HG02642 (cell line): ENCODE data around the gene TBP.
"Not testable (repeated sequence)": the region's sequence is repeated elsewhere in the genome, so short reads cannot be mapped to it uniquely, and the experiment has no call there.

Experiments used
- ATAC-seq: cut with Tn5 transposase; IDR thresholded peaks from one replicate; pipeline ENCODE4 v1.9.1; 2021; ENCODE audit warnings: mild to moderate bottlenecking; ENCODE audit not compliant: unreplicated experiment, poor library complexity

The TBP gene

DNA sequence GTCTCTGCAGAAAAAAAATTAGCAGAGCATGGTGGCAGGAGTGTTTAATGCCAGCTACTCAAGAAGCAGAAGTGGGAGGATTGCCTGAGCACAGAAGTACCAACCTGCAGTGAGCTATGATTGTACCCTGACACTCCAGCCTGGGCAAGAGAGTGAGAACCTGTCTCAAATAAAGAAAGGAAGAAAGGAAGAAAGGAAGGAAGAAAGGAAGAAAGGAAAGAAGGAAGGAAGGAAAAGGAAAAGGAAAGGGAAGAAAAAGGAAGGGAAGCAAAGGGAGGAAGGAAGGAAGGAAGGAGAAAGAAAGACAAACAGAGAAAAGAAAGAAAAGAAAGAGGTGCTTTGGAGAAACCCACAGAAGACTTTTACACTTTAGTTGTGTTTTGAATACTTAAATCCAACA lies 43.1 kb downstream of the TBP start:
- ATAC-seq = no peak

DNA sequence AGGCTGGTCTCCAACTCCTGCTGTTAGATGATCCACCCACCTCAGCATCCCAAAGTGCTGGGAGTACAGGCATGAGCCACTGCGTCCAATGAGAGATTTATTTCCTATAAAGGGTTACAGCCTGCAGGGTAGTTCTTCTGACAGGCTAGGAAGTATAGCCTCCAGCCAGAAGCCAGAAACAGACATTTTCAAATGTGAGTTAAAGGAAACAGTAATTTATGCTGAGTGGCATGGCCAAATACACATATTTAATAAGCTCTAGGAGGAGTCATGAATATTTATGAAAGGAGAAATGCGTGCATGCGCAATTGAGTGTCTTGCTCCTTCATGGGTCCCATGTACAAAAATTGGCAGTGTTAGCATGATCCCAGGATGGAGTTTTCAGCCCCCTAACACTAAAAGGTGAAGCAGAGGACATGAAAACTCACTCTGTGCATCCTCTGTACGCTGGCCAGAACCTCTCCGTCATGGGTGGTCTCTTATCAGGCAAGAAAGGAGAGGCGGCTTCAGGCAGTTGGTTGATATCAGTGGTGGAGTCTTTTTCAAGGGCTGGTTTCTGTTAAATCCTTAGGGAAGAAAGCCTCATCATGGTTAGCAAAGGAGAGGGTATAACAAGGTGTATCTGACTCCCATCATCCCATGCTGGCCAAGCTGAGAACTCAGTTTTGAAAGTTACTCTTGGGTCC lies 51.5 kb downstream of the TBP start:
- ATAC-seq = no peak

- ATAC-seq = not testable (repeated sequence)
These were observed 55.1 kb downstream of the TBP start for GRCh38 chr6:170609225-170609624.

GRCh38 chr6:170612256-170612804 lies 58.2 kb downstream of the TBP start:
- ATAC-seq = peak; percentile 97

DNA sequence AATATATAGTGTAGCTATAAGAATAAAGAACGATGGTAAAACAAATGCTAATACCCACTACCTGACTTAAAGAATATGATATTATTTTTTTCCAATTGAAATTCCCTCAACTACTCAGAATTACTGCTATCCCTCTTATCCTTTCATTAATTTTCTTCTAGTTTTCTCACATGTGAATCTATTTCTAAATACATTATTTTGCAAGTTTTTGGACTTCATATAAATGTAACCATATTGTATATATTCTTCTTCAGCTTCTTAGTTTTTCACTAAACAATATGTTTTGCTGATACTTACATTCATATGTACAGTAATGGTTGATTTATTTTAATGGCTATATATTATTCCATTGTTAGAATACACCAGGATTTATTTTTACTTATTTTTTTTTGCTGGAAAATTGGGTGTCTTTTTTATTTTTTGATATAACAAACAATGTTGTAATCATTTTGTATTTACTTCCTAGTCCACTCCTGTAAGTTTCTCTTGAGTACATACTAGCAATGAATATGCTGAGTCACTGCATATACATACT lies 61.9 kb downstream of the TBP start:
- not testable (repeated sequence) for ATAC-seq
